Suppressor macrophage treated with lipopolysaccharide for 4 hours (primary cell): ENCODE data around the gene STX7.
A peak's percentile ranks its signal among the peaks of the same experiment; 100 is the strongest.

Experiments
- DNase-seq: peaks from one replicate; pipeline ENCODE4 v3.0.0-alpha.2; 2020

Gene STX7

DNA sequence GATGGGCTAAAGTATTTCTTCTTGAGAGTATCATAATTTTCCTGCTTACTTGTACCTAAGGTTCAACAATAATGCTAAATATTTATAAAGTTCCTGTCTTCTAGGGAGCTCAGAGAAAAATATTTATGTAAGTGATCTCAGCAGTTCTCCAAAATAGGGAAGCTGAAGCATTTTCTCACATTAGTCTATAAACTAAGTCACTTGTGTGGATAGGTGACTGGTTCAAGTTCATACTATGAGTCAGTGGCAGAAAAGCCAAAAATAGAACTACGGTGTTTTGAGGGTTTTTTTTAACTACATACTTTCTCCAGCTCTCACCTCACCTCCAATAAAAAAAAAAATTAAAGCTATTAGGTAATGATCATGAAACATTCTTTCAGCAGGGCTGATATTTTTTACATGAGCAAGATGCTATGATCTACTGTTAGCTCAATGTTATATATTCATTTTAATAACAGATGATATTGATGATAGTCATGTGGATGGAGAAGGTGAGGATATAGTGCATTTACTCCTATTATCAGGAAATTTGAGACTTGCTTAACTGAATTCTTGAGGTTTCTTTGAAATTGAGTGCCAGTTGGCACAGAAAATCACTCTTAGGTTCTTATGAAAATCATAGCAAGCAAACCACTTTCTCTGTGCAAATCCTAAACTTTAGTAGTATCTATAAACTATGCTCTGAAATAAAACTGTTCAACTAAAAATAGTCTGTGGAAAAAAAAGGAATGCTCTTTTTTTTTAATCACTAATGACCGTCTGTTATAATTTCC, 107.6 kb downstream of the STX7 start:
- DNase-seq = no peak

DNA sequence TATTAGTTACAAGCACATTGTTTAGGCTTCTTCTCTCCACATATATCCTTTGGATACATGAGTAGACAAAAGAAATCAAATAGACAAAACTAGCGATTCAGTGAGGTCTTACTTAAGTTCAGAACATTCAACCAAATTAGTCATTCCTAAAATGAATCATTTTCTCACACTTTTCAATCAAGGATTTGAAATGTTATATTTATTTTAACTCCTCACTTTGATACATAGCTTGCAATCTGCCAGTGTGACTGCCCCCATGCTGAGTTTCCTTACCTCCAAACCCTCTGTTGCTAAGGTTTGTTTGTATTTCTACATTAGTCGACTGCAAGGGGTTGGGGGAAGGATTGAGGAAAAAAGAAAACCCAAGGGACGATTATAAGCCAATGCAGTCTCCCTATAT, 108.2 kb downstream of the STX7 start:
- DNase-seq = no peak

DNA sequence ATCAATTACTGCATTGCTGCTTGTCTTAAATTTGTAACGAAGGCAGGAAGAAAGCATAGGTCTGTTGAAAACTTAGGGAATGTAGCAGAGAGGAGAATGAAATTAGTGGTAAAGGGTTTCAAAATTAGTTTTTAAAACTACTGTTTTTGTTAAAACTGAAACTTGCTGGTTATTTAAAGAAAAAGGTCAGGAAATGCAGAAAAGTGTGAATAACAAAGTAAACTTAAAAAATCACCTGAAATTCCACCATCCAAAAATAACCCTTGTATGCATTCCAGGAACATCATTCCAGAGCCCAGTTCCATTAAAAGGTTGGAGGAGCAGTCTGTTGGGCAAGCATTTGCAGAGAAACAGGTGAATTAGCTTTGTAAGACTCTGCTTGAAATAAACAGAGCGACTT, 108.6 kb downstream of the STX7 start:
- no peak for DNase-seq

DNA sequence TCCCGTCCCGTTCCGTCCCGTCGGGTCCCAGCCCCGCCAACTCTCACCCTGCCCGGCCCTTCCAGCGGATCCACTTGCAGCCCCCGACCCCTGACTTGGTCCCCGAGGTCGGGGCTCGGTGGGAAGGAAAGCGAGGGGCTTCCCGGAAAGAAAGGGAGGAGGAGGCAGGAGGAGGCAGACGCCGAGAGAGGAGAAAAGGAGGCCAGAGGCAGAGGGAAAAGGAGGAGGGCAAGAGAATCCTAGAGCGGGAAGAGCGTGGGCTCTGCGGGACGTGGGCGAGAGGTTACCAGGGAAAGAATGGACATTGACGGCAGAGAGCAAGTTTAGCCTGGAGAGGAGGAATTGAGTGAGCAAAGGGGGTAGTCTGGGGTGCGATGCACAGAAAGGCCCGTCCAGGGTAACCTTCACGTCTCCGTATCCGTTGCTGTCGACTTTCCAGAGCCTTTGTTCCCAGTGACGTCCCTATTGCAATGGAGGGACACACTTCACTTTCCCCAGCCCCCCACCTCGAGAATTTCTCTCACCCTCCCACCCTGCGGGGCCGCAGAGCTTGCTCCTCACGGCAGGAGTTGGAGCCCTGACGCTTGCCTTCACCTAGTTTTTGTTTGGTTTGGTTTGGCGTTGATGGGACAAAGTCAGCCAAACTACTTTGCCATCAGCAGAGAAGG, 111.2 kb downstream of the STX7 start:
- no peak for DNase-seq

DNA sequence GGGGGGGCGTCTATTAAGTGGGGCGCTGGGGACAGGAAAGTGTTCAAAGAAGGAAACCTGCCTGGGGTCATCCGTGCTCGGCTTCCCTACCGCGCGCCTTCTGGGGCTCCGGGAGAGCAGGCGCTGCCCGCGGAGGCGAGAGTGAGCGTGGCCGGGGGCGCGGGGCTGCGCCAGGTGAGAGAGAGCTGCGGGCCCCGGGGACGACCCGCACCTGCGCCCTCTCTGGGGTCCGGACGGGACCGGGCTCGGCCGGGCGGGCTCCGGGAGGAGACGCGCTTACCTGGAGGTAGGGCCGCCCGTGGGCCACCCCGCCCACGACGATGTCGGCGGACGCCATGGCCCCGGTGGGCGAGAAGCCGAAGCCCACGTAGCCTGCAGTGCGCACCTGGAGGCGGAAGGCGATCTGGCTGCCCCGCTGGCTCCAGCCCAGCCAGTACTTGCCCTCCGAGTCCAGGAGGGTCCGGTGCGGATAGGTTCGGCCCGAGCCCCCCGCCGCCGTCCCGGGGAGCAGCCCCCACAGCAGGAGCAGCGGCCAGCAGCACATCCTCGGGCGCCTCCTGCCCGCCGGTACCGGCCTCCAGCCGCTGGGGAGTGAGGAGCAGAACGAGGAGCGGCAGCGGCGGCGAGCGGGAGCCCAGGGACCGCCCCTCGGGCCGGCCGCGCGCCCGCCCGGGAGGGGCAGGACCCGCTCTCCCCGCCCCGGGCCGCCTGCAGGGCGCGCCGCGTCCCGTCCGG, 111.9 kb downstream of the STX7 start, which contains the start of gene MOXD1:
TSS of gene MOXD1 (minus strand) at position 593 of the 735 bp plus-strand sequence. CDS start at position 544, 49 bp downstream.
- DNase-seq = peak; percentile 16

DNA sequence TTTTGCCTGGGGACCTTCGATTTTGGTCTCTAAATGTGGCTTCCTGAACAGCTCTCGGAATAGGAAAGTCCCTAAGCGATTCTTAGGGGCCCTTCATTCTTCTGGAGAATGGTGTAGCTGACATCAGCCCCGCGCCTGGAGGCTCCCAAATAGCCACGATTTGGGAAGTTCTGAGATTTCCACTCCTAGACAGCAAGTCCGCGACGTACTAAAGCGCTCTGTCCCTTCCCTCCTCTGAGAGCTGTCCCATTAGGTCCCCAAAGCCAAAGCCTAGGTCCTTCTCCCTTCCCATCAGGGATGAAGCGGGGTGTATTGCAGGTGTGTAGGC, 112.4 kb downstream of the STX7 start:
- no peak for DNase-seq

DNA sequence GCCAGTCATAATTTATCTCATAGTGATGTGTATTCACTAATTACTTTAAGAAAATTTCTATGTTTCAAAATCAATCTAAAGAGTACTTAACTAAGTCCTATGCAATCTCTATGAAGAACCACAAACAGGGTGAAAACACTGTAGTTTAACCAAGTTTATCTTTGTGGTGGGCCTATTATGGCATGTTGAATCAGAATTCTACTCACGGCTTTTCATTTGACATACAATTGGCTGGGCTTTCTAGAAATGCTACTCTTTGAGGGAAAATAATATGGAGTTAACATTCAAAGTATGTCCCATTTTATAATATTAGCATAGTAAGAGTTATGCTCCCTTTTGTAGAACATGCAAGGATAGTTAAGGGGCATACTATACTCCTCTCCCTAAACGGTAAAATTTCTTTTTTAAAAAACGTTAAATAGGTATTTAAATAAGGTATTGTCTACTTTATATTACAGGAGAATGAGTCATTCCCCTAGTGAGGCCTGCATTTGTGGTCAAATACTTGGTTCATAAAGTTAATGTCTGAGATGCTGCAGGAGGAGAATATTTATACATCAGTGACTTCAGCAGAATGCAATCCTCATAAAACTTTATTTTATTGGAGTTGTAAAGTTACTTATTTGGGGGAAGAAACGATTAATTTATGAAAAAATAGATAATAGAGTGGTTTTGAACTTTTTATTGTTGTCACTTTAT, 113.4 kb downstream of the STX7 start:
- no peak for DNase-seq
